ENCODE data around the gene POLD1.

POLD1 gene

GRCh38 chr19:50465986-50466705 is 82.0 kb downstream of the POLD1 start:
- CTCF ChIA-PET = interaction anchor here (0.6 to 7.4 kb wide), 6 partner anchors 9 to 246 kb away, joined by 3 to 132 read pairs (median 4); partner anchors contain the start of gene NAPSA
- no peak overlapping the region for H3K4me3 ChIP-seq (ENCODE audit: low read depth, low read length)
- TF ChIP-seq, protein P1, sequence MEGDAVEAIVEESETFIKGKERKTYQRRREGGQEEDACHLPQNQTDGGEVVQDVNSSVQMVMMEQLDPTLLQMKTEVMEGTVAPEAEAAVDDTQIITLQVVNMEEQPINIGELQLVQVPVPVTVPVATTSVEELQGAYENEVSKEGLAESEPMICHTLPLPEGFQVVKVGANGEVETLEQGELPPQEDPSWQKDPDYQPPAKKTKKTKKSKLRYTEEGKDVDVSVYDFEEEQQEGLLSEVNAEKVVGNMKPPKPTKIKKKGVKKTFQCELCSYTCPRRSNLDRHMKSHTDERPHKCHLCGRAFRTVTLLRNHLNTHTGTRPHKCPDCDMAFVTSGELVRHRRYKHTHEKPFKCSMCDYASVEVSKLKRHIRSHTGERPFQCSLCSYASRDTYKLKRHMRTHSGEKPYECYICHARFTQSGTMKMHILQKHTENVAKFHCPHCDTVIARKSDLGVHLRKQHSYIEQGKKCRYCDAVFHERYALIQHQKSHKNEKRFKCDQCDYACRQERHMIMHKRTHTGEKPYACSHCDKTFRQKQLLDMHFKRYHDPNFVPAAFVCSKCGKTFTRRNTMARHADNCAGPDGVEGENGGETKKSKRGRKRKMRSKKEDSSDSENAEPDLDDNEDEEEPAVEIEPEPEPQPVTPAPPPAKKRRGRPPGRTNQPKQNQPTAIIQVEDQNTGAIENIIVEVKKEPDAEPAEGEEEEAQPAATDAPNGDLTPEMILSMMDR (IDR thresholded peaks at IDR 0.05; ENCODE audit: insufficient read depth, low read length, missing control alignments) = peak; percentile 40
- no peak for DNase-seq (ENCODE audit: low read depth, low spot score)
- POLR2A ChIA-PET = no interaction called here

- H3K4me3 ChIP-seq (ENCODE audit: low read depth, low read length) = no peak overlapping the region
- DNase-seq (ENCODE audit: low read depth, low spot score) = no peak
- TF ChIP-seq, protein P1 (IDR thresholded peaks at IDR 0.05; ENCODE audit: insufficient read depth, low read length, missing control alignments) = no peak
- ChIA-PET POLR2A (no interaction called here), CTCF (interaction anchor here (1.4 to 7.4 kb wide), 4 partner anchors 8 to 109 kb away, joined by 3 to 132 read pairs (median 8); partner anchors contain the start of gene NAPSA)
Observed at GRCh38 chr19:50466706-50467039, 82.5 kb downstream of the POLD1 start.

DNA sequence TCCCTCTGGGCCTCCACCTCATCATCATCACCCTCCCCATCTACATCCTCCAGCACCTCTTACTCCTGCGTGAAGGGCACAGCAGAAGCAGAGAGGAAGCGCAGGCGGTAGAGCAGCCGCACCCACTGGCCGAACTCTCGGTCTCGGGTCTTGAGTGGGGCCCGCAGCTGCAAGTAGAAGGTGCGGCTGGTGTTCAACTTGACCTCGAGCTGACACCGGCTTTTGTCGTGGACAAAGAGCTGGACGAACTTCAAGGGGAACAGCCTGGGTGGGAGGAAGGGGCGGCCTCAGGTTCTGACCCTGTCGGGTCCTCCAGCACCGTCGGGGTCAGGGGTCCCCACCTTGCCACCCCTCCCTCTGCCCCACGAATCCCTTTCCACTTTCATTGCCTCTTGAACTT is 83.4 kb downstream of the POLD1 start:
- H3K4me3 ChIP-seq (ENCODE audit: low read depth, low read length) = no peak overlapping the region
- TF ChIP-seq, protein P1 (IDR thresholded peaks at IDR 0.05; ENCODE audit: insufficient read depth, low read length, missing control alignments) = no peak
- CTCF ChIA-PET = interaction anchor here (1.3 kb wide), 1 partner anchor 99 kb away, joined by 5 read pairs; no protein-coding TSS in a partner anchor
- POLR2A ChIA-PET = no interaction called here
- no peak for DNase-seq (ENCODE audit: low read depth, low spot score)

Data from AG04449 (cell line).